Neutrophil (primary cell): ENCODE data around the gene SCO1.
A peak's percentile ranks its signal among the peaks of the same experiment; 100 is the strongest.

Source experiments
- H3K27ac ChIP-seq: fragments of 200-600 bp; sonication (generic); 2 replicates; pipeline ENCODE4 v1.5.1; 2016; ENCODE audit warnings: mild to moderate bottlenecking, moderate library complexity
- H3K27me3 ChIP-seq: fragments of 200-600 bp; sonication (generic); 2 replicates; pipeline ENCODE4 v1.6.0; 2016; ENCODE audit warnings: mild to moderate bottlenecking
- H3K36me3 ChIP-seq: fragments of 200-600 bp; sonication (generic); 2 replicates; pipeline ENCODE4 v1.5.1; 2017
- H3K4me1 ChIP-seq, 2 experiments: fragments of 200-600 bp in 1 of 2; sonication (generic) in 1 of 2; 1 replicate in 1 of 2; 2 replicates in 1 of 2; pipeline versions ENCODE4 v1.5.1 to v1.6.1; 2013 to 2016; ENCODE audit warnings: low read depth in 1 of 2, low read length in 1 of 2, mild to moderate bottlenecking in 1 of 2, moderate library complexity in 1 of 2; ENCODE audit not compliant: control insufficient read depth in 1 of 2, insufficient read depth in 1 of 2
- H3K4me3 ChIP-seq, 2 experiments: fragments of 200-600 bp in 1 of 2; sonication (generic) in 1 of 2; 1 replicate in 1 of 2; 2 replicates in 1 of 2; pipeline ENCODE4 v1.5.1; 2013 to 2016; ENCODE audit warnings: low read depth in 1 of 2, low read length in 1 of 2, mild to moderate bottlenecking in 1 of 2, moderate library complexity in 1 of 2
- H3K9me3 ChIP-seq: fragments of 200-600 bp; sonication (generic); 2 replicates; pipeline ENCODE4 v1.5.1; 2016
- TF ChIP-seq, protein P1 (sequence below): fragments of 200-600 bp; sonication (generic); IDR thresholded peaks from 2 replicates; pipeline ENCODE4 v1.5.1; 2016; ENCODE audit warnings: antibody characterized with exemption

Gene SCO1

DNA sequence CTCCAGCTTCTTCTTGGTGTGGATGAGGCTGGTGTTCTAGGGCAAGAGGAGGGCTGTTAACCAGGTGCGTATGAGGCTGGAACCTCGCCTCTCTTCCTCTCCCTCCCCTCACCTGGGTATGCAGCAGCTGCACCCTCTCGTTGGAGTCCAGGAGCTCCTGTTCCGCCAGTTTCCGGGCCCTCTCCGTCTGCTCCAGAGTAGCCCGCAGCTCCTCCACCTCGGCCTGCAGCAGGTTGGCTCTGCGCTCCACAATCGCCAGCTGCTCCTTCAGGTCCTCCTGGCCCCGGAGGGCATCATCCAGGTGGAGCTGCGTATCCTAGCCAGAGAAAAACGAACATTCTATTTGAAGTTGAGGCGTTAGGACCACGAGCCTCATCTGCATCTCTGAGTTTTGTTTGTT, 65.6 kb downstream of the SCO1 start:
- Histone ChIP-seq H3K27me3 (no peaks in the 10 kb centered on the region), H3K9me3 (no peaks in the 10 kb centered on the region), H3K4me3 (no peak overlapping the region), H3K4me1 (no peaks in the 10 kb centered on the region), H3K27ac (no peak overlapping the region), H3K36me3 (peaks cover 6% of the 10 kb centered on the region)
- TF ChIP-seq, protein P1, sequence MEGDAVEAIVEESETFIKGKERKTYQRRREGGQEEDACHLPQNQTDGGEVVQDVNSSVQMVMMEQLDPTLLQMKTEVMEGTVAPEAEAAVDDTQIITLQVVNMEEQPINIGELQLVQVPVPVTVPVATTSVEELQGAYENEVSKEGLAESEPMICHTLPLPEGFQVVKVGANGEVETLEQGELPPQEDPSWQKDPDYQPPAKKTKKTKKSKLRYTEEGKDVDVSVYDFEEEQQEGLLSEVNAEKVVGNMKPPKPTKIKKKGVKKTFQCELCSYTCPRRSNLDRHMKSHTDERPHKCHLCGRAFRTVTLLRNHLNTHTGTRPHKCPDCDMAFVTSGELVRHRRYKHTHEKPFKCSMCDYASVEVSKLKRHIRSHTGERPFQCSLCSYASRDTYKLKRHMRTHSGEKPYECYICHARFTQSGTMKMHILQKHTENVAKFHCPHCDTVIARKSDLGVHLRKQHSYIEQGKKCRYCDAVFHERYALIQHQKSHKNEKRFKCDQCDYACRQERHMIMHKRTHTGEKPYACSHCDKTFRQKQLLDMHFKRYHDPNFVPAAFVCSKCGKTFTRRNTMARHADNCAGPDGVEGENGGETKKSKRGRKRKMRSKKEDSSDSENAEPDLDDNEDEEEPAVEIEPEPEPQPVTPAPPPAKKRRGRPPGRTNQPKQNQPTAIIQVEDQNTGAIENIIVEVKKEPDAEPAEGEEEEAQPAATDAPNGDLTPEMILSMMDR = no peak

- peaks cover 6% of the 10 kb centered on the region for H3K36me3 ChIP-seq
- TF ChIP-seq, protein P1 = peak; percentile 51
- H3K4me3 ChIP-seq = no peak overlapping the region
- H3K27me3 ChIP-seq = no peaks in the 10 kb centered on the region
- H3K9me3 ChIP-seq = no peaks in the 10 kb centered on the region
- no peak overlapping the region for H3K27ac ChIP-seq
- H3K4me1 ChIP-seq = no peaks in the 10 kb centered on the region
Measured at GRCh38 chr17:10631048-10631700, 66.2 kb downstream of the SCO1 start.

DNA sequence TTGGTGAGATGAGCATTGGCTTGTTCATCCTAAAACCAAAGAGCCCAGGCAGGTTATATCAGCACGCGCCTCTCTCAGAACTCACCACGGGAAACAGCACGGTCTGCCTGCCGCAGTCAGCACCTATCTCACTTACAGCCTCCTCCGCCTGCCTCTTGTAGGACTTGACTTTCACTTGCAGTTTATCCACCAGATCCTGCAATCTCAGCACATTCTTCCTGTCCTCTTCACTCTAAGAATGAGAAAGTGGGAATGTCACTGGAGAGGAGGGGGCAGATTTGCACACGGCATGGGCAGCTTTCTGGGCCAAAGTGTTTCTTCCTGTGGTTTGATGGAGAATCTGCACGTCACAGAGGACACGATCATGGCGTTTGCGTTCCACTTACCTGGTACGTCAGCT, 67.6 kb downstream of the SCO1 start:
- Histone ChIP-seq H3K4me3 (no peak overlapping the region), H3K9me3 (no peaks in the 10 kb centered on the region), H3K27me3 (no peaks in the 10 kb centered on the region), H3K27ac (no peak overlapping the region), H3K36me3 (peaks cover 6% of the 10 kb centered on the region), H3K4me1 (no peaks in the 10 kb centered on the region)
- TF ChIP-seq, protein P1 = no peak

DNA sequence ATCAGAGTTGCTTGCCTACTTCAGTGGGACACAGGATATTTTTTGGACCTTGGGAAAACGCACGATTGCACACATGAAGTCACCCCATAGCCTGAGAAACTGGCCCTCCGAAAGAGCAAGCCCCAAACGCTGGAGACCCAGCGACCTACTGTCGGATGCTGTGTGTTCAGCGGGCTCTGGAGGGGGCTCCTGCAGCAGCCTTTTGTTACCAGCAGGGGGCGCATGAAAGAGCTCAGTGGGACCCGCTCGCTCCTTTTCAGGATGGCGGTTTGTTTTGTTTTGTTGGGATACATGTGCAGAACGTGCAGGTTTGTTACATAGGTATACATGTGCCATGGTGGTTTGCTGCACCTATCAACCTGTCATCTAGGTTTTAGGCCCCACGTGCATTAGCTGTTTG, 68.6 kb downstream of the SCO1 start:
- H3K4me3 ChIP-seq = no peak overlapping the region
- no peak overlapping the region for H3K27ac ChIP-seq
- TF ChIP-seq, protein P1 = peak; percentile 52
- H3K4me1 ChIP-seq = no peaks in the 10 kb centered on the region
- no peaks in the 10 kb centered on the region for H3K9me3 ChIP-seq
- H3K27me3 ChIP-seq = no peaks in the 10 kb centered on the region
- peaks cover 6% of the 10 kb centered on the region for H3K36me3 ChIP-seq

GRCh38 chr17:10626390-10626789, 70.9 kb downstream of the SCO1 start:
- no peaks in the 10 kb centered on the region for H3K4me1 ChIP-seq
- TF ChIP-seq, protein P1 = no peak
- H3K27me3 ChIP-seq = no peaks in the 10 kb centered on the region
- no peaks in the 10 kb centered on the region for H3K9me3 ChIP-seq
- peaks cover 6% of the 10 kb centered on the region for H3K36me3 ChIP-seq
- H3K27ac ChIP-seq = no peak overlapping the region
- H3K4me3 ChIP-seq = no peak overlapping the region
